Adrenal gland (tissue), 5 donors: ENCODE results near the gene ACTL9.
"Not testable (repeated sequence)": the region's sequence is repeated elsewhere in the genome, so short reads cannot be mapped to it uniquely, and the experiment has no call there.

ENCODE experiments used
- POLR2A ChIP-seq, 2 donors: fragments of 450-650 bp; IDR thresholded peaks; one replicate each; pipeline ENCODE4 v1.6.1; 2017; ENCODE audit warnings: antibody characterized with exemption in 2 of 2, mild to moderate bottlenecking in 2 of 2, moderate library complexity in 1 of 2
- TF ChIP-seq, protein P1 (sequence below), 6 experiments: fragments of 450-650 bp in 4 of 6; fragments of 200-600 bp in 2 of 6; sonication (generic) in 1 of 6; IDR thresholded peaks; 1 replicate in 5 of 6; 2 replicates in 1 of 6; pipeline versions ENCODE4 v1.5.1 to v1.8.0; 2016 to 2021; ENCODE audit warnings: antibody characterized with exemption in 6 of 6, mild to moderate bottlenecking in 2 of 6, moderate library complexity in 1 of 6
- donor health status: DM: no; HTN: no; CAD: no.

DNA sequence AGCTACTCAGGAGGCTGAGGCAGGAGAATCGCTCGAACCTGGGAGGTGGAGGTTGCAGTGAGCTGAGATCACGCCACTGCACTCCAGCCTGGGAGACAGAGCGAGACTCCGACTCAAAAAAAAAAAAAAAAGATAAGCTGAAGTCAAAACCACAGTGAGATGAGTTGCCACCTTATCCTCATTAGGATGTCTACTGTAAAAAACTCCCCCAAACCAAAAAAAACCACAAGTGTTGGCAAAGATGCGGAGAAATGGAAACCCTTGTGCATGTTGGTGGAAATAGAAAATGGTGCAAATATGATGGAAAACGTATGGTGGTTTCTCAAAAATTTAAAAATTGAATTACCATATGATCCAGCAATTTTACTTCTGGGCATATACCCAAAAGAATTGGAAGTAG lies 11.7 kb upstream of the ACTL9 start:
- TF ChIP-seq, protein P1, sequence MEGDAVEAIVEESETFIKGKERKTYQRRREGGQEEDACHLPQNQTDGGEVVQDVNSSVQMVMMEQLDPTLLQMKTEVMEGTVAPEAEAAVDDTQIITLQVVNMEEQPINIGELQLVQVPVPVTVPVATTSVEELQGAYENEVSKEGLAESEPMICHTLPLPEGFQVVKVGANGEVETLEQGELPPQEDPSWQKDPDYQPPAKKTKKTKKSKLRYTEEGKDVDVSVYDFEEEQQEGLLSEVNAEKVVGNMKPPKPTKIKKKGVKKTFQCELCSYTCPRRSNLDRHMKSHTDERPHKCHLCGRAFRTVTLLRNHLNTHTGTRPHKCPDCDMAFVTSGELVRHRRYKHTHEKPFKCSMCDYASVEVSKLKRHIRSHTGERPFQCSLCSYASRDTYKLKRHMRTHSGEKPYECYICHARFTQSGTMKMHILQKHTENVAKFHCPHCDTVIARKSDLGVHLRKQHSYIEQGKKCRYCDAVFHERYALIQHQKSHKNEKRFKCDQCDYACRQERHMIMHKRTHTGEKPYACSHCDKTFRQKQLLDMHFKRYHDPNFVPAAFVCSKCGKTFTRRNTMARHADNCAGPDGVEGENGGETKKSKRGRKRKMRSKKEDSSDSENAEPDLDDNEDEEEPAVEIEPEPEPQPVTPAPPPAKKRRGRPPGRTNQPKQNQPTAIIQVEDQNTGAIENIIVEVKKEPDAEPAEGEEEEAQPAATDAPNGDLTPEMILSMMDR (IDR thresholded peaks at IDR 0.05) = not testable (repeated sequence)
- TF ChIP-seq POLR2A (IDR thresholded peaks at IDR 0.05) = not testable (repeated sequence)
